KOPT-K1 (cell line): ENCODE measurements around the gene ZFP92.
"Not testable (repeated sequence)": the region's sequence is repeated elsewhere in the genome, so short reads cannot be mapped to it uniquely, and the experiment has no call there.

ENCODE experiments used
- H3K27ac ChIP-seq: fragments of 200-600 bp; sonication (generic); 2 replicates; pipeline ENCODE4 v1.5.1; 2016; ENCODE audit warnings: antibody characterized with exemption, mild to moderate bottlenecking, low read depth, low read length; ENCODE audit not compliant: poor library complexity, severe bottlenecking
- H3K36me3 ChIP-seq: fragments of 200-600 bp; sonication (generic); 2 replicates; pipeline ENCODE4 v1.5.1; 2017; ENCODE audit warnings: antibody characterized with exemption, mild to moderate bottlenecking, low read length, moderate library complexity; ENCODE audit not compliant: insufficient read depth
- H3K9me3 ChIP-seq: fragments of 200-600 bp; sonication (generic); 2 replicates; pipeline ENCODE4 v1.5.1; 2017; ENCODE audit warnings: antibody characterized with exemption, low read length, mild to moderate bottlenecking; ENCODE audit not compliant: insufficient read depth, poor library complexity, severe bottlenecking

ZFP92 gene

DNA sequence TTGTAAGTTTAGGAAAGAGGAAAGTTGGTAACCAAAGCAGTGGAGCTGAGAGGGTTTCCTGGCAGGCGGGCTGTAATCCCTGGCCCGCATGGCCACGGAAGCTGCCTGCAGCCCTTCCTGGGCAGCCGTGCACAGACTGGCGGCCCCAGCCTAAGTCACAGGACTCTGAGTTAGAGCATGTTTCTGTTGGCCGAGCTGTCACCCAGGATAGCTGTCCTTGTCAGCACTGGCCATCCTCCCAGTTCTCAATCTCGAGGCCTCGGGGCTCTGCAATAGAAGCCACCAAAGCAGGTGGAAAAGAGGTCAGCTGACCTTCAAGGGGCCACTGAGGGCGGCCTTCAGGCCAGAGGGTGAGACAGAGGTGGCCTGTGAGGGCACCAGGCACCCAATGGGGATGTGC, 30.6 kb upstream of the ZFP92 start:
- H3K9me3 ChIP-seq, result peaks cover 5% of the 10 kb centered on the region
- H3K27ac ChIP-seq, result no peak overlapping the region
- H3K36me3 ChIP-seq, result no peaks in the 10 kb centered on the region

GRCh38 chrX:153381684-153382532, 29.4 kb upstream of the ZFP92 start:
- no peak overlapping the region for H3K27ac ChIP-seq
- no peaks in the 10 kb centered on the region for H3K36me3 ChIP-seq
- H3K9me3 ChIP-seq, result peaks cover 5% of the 10 kb centered on the region

DNA sequence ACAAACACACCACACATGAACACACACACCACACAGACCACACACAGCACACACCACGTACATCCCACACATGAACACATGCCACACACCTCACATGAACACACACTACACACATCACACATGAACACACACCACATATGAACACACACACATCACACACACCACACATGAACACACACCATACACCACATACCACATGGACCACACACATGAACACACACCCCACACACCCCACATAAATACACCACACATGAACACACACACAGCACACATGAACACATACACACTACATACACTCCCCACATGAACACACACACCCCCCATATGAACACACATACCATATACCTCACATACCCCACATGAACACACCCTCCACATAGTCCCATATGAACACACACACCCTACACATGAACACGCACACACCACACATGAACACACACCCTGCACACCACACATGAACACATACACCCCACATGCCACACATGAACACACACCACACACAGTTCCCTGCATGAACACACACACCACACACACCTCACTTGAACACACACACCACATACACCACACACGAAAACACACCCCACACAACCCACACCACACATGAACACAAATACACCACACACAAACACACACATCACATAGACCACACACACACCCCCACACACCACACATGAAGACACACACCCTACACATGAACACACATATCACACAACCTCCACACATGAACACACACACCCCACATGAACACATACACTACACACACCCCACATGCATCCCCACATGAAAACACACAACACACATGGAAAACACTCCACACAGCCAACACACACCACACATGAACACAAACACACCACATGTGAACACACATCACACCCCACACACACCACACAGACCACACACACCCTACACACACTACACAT, 28.4 kb upstream of the ZFP92 start:
- H3K36me3 ChIP-seq, result no peaks in the 10 kb centered on the region
- H3K9me3 ChIP-seq, result peaks cover 5% of the 10 kb centered on the region
- H3K27ac ChIP-seq, result no peak overlapping the region

- Histone ChIP-seq H3K27ac (no peak overlapping the region), H3K36me3 (no peaks in the 10 kb centered on the region), H3K9me3 (peaks cover 5% of the 10 kb centered on the region)
Measured at GRCh38 chrX:153384390-153384789, 26.9 kb upstream of the ZFP92 start.

GRCh38 chrX:153384973-153385372, 26.3 kb upstream of the ZFP92 start:
- not testable (repeated sequence) for H3K9me3 ChIP-seq, H3K27ac ChIP-seq, H3K36me3 ChIP-seq

GRCh38 chrX:153386097-153386496, 25.2 kb upstream of the ZFP92 start:
- Histone ChIP-seq H3K9me3 (peaks cover 5% of the 10 kb centered on the region), H3K36me3 (no peaks in the 10 kb centered on the region)

DNA sequence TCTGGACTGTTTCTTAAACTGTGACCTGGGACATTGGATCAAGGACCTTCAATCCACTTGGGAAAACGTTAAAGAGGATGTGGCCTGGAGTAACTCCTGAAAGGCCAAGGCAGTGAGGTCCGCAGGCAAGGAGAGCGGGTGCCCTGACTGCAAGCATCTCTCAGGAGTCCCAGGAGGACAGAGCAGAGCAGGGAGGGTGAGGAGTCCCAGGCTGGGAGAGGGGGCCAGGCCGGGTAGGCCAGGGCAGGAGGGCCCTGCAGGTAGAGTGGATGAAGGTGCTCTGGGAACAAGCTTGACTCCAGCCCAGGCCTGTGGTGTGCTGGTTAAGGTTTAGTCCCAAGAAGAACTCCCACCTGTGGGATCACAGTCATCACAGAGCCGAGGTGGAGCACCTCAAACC, 23.9 kb upstream of the ZFP92 start:
- Histone ChIP-seq H3K36me3 (no peaks in the 10 kb centered on the region), H3K9me3 (peaks cover 5% of the 10 kb centered on the region), H3K27ac (no peak overlapping the region)

More at GRCh38 chrX:153386097-153386496, 25.2 kb upstream of the ZFP92 start:
- no peak overlapping the region for H3K27ac ChIP-seq

DNA sequence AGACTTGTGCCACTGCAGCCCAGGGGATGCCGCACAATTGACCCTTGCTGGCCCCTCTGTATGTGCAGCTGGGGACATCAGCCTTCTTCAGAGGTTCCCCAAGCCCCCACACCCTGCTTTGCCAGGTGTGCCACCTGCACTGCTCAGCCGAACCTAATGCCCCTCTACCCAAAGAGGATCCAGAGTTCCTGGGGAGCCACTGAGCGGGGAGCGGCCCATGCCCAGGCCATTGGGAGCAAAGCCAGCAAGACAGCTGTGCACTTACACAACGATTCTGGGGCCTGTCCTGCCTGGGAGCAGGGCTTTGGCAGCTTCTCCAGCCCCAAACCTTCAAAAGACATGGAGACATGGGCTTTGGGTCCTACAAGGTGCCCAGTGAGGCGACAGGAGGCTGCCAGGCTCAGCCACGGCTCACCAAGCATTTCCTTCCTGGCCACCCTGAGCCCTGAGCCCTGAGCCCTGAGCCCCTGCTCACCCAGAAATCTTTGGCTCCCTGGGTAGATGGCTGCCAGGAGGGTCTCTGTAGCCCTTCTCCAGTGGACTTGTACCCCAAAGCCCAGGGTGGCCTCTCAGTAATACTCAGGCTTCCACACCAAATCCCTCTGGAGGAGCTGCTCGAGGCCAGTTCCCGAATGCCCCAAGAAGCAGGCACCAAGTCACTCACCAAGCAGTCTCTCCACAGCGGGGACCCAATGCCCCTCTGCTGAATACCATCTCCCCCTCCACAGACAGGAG, 23.1 kb upstream of the ZFP92 start:
- Histone ChIP-seq H3K27ac (no peak overlapping the region), H3K36me3 (no peaks in the 10 kb centered on the region), H3K9me3 (no peaks in the 10 kb centered on the region)

GRCh38 chrX:153388722-153389459, 22.4 kb upstream of the ZFP92 start:
- Histone ChIP-seq H3K27ac (no peak overlapping the region), H3K36me3 (no peaks in the 10 kb centered on the region), H3K9me3 (no peaks in the 10 kb centered on the region)

- H3K27ac ChIP-seq, H3K36me3 ChIP-seq, H3K9me3 ChIP-seq: not testable (repeated sequence)
Measured at GRCh38 chrX:153389460-153389768, 21.9 kb upstream of the ZFP92 start.

DNA sequence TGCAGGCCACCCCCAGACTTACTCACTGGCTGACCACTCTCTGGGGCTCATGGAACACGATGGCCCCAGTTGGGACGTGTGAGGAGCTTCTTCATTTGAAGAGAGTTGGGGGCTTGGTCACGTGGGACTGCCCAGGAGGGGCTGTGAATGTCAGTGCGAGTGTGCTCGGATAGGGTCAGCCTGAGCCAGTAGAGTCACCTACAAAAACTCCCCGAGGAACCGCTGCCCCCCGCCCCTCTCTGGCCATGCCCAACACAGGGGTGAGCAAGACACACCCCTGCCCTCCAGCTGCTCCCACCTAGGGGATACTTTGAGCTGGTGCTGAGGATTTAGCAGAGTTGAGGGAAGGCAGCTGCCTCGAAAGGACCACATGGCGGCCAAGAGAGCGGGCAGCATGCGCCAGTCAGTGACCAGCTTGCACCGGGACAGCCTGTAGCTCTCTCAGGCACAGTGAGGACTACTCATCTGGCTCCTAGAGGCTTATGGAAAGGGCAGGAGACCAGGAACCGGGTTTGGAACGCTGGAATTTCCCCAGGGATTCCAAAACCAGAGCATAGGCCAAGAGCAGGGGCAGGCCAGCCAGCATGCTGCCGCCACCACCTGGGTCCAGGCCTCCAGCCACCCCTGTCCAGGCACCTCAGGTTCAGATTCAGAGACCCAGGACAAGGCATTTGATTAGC, 18.5 kb upstream of the ZFP92 start:
- Histone ChIP-seq H3K9me3 (no peaks in the 10 kb centered on the region), H3K27ac (no peak overlapping the region), H3K36me3 (no peaks in the 10 kb centered on the region)

GRCh38 chrX:153394612-153395011, 16.7 kb upstream of the ZFP92 start:
- Histone ChIP-seq H3K36me3 (no peaks in the 10 kb centered on the region), H3K27ac (no peak overlapping the region), H3K9me3 (no peaks in the 10 kb centered on the region)

DNA sequence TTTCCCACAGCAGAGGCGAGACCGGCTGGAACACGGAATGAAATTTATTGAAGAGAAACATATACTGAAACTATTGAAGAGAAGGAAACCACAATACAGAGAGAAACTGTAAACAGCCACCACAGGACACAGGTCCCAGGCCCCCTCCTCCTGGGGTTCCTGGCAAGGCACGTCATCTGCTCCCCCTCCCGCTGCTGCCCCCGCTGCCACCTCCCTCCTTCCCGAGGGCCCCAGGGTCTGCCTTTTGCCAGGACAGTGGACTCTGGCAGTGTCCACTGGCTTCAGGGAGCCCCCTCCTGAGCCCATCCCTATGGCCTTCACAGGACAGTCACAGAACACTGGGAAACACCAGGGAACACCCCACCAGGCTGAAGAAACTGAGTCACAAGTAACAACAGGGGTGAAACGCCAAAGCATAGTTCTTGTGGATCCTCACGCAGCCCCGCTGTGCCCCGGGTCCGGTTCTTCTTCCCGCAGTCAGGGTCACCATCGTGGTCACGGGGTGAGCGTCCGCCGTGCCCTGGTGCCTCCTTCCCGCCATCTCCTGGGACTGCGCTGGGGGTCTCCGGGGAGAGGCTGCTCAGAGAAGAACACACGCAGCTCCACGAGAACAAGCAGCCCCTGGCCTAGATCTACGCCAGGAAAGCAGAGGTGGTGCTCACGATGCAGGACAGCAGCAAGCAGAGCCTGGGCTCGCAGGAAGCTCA, 15.5 kb upstream of the ZFP92 start:
- Histone ChIP-seq H3K9me3 (no peaks in the 10 kb centered on the region), H3K27ac (no peak overlapping the region)

More for the DNA sequence above, 15.5 kb upstream of the ZFP92 start:
- H3K36me3 ChIP-seq, result no peaks in the 10 kb centered on the region
